HCT116 (cell line): Measurements from ENCODE around the gene SNRNP40.

Source experiments
- CEBPB ChIP-seq: IDR thresholded peaks from 2 replicates; pipeline ENCODE4 v1.6.1; 2012; ENCODE audit warnings: low read depth
- CTCF ChIP-seq, 3 experiments: fragments of 200-600 bp in 1 of 3; sonication (generic) in 1 of 3; IDR thresholded peaks in 2 of 3; conservative IDR thresholded peaks in 1 of 3; 2 replicates each; pipeline ENCODE4 v1.5.1; 2012 to 2017; ENCODE audit warnings: low read depth in 2 of 3, low read length in 2 of 3, antibody characterized with exemption in 1 of 3, borderline replicate concordance in 1 of 3, control low read depth in 1 of 3, mild to moderate bottlenecking in 1 of 3, mixed read lengths in 1 of 3, mixed run types in 1 of 3, moderate library complexity in 1 of 3; ENCODE audit not compliant: insufficient read depth in 1 of 3
- EZH2 ChIP-seq: fragments of 200-600 bp; sonication (generic); IDR thresholded peaks from 2 replicates; pipeline ENCODE4 v1.6.1; 2017; ENCODE audit warnings: antibody characterized with exemption, mixed run types
- FOSL1 ChIP-seq: IDR thresholded peaks from 2 replicates; pipeline ENCODE4 v1.6.1; 2012; ENCODE audit warnings: low read depth
- POLR2A ChIP-seq: IDR thresholded peaks from 2 replicates; pipeline ENCODE4 v1.7.0; 2011; ENCODE audit warnings: borderline replicate concordance; ENCODE audit not compliant: insufficient read depth, insufficient read length; ENCODE audit errors: extremely low read depth
- POLR2AphosphoS5 ChIP-seq: IDR thresholded peaks from 2 replicates; pipeline ENCODE4 v1.6.1; 2011; ENCODE audit warnings: mild to moderate bottlenecking, low read depth, low read length, moderate library complexity
- RAD21 ChIP-seq: IDR thresholded peaks from 2 replicates; pipeline ENCODE4 v1.6.1; 2012; ENCODE audit warnings: low read depth, mild to moderate bottlenecking
- SIN3A ChIP-seq: IDR thresholded peaks from 2 replicates; pipeline ENCODE4 v1.6.1; 2012; ENCODE audit warnings: low read depth
- SRF ChIP-seq: IDR thresholded peaks from 2 replicates; pipeline ENCODE4 v1.6.1; 2012; ENCODE audit warnings: low read depth
- ZBTB33 ChIP-seq: IDR thresholded peaks from 2 replicates; pipeline ENCODE4 v1.6.1; 2011; ENCODE audit warnings: mild to moderate bottlenecking, low read length, moderate library complexity; ENCODE audit not compliant: insufficient replicate concordance; ENCODE audit errors: extremely low read depth
- ZNF274 ChIP-seq: fragments of 200-500 bp; sonication (Bioruptor generic); IDR thresholded peaks from 2 replicates; pipeline ENCODE4 v1.6.1; 2014; ENCODE audit warnings: mild to moderate bottlenecking, low read depth, low read length, inconsistent platforms

- TF ChIP-seq EZH2 (no peak), SIN3A (no peak), POLR2AphosphoS5 (no peak), CTCF (IDR thresholded peaks at IDR 0.05 in 2 of 3, conservative IDR thresholded peaks at IDR 0.05 in 1 of 3; ENCODE audit: borderline replicate concordance in 1 of 3, insufficient read depth in 1 of 3, low read depth in 2 of 3, low read length in 2 of 3) (no peak), ZNF274 (no peak), FOSL1 (no peak), SRF (no peak), ZBTB33 (no peak), POLR2A (no peak), RAD21 (no peak), CEBPB (no peak)
Measured at GRCh38 chr1:31234123-31234708, 62.4 kb downstream of the SNRNP40 start.
